Ovary (tissue), 3 donors: ENCODE data around the gene GRK2.

Experiments used
- EP300 ChIP-seq: sonication (generic); formaldehyde crosslinking; IDR thresholded peaks from one replicate; pipeline ENCODE4 v1.6.1; 2017; ENCODE audit warnings: antibody characterized with exemption
- POLR2A ChIP-seq: fragments of 450-650 bp; IDR thresholded peaks from one replicate; pipeline ENCODE4 v1.6.1; 2017; ENCODE audit warnings: antibody characterized with exemption, mild to moderate bottlenecking, moderate library complexity
- TF ChIP-seq, protein P1 (sequence below), 3 donors: fragments of 450-650 bp in 2 of 3; fragments of 200-600 bp in 1 of 3; IDR thresholded peaks; one replicate each; pipeline versions ENCODE4 v1.5.1 to v1.8.0; 2016 to 2022; ENCODE audit warnings: antibody characterized with exemption in 3 of 3, mild to moderate bottlenecking in 1 of 3
- donor health status: DM: no; HTN: no; CAD: no.

DNA sequence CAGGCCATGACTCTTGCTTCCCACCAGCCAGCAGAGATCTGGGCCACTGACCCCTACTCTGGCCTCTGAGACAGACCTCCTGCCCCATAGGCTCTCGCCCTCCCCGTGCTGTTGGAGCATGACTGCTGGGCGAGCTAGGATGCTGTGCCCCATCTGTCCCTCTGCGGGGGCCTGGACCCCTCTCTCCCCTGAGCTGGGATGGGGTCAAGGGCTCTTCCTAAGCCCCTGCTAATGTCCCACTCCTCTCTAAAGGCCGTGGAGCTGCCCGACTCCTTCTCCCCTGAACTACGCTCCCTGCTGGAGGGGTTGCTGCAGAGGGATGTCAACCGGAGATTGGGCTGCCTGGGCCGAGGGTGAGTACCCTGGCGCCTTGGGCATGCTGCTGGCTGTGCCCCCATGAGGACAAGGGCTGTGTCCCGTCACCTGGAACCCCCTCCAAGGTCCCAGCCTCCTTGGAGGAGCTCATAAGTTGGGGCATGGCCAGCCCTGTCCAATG is 16.7 kb downstream of the GRK2 start:
- TF ChIP-seq POLR2A (no peak), EP300 (no peak)
- TF ChIP-seq, protein P1, sequence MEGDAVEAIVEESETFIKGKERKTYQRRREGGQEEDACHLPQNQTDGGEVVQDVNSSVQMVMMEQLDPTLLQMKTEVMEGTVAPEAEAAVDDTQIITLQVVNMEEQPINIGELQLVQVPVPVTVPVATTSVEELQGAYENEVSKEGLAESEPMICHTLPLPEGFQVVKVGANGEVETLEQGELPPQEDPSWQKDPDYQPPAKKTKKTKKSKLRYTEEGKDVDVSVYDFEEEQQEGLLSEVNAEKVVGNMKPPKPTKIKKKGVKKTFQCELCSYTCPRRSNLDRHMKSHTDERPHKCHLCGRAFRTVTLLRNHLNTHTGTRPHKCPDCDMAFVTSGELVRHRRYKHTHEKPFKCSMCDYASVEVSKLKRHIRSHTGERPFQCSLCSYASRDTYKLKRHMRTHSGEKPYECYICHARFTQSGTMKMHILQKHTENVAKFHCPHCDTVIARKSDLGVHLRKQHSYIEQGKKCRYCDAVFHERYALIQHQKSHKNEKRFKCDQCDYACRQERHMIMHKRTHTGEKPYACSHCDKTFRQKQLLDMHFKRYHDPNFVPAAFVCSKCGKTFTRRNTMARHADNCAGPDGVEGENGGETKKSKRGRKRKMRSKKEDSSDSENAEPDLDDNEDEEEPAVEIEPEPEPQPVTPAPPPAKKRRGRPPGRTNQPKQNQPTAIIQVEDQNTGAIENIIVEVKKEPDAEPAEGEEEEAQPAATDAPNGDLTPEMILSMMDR (IDR thresholded peaks at IDR 0.05), result no peak
